ENCODE results near the gene LY6G5B. TPM values are rescaled to one million over a fixed set of nuclear protein-coding genes. Genes with fewer than 3 reads are reported as not detected.

The LY6G5B gene
- total and polyA plus RNA-seq, 2 donors (not counting 3 experiments of a cell fraction or from before 2014, with no cell fraction given): 15.4 to 25.0 TPM

DNA sequence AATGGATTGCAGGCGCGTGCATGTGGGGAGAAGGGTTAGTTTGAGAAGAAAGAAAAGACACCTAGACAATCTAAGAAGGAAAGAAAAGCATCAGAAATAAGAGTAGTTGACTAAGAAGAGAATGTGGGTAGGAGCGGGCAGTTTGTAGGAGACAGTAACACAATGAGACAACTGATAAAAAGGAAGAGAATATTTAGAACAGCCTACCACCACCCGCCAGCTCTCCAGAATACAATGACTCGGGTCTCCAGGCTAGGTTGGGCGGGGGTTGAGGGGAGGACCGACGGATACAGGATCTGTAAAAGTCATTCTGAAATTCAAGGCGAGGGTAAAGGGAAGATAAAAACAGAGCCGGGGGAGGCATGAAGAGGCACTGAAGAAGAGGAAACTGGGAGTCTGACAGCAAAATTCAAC lies 32.6 kb downstream of the LY6G5B start:
- FAIRE-seq (no peak), DNase-seq (ENCODE audit: low read depth, low spot score) (no peak)
- H2AFZ ChIP-seq (ENCODE audit: low read depth, low read length): peak overlapping the region; percentile 13
- no peak for TF ChIP-seq POLR2A (IDR thresholded peaks at IDR 0.05; ENCODE audit: low read depth, low read length)
- TF ChIP-seq MYC (IDR thresholded peaks at IDR 0.05; ENCODE audit: low read depth, low read length): no peak
- no peak for TF ChIP-seq JUN (IDR thresholded peaks at IDR 0.05; ENCODE audit: borderline replicate concordance, insufficient read depth, insufficient read length, low read depth)
- TF ChIP-seq FOS (IDR thresholded peaks at IDR 0.05; ENCODE audit: borderline replicate concordance, insufficient read depth, low read length): no peak
- TF ChIP-seq, protein P1, sequence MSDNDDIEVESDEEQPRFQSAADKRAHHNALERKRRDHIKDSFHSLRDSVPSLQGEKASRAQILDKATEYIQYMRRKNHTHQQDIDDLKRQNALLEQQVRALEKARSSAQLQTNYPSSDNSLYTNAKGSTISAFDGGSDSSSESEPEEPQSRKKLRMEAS (IDR thresholded peaks at IDR 0.05; ENCODE audit: insufficient read depth, insufficient read length): no peak
- TF ChIP-seq, protein P2, sequence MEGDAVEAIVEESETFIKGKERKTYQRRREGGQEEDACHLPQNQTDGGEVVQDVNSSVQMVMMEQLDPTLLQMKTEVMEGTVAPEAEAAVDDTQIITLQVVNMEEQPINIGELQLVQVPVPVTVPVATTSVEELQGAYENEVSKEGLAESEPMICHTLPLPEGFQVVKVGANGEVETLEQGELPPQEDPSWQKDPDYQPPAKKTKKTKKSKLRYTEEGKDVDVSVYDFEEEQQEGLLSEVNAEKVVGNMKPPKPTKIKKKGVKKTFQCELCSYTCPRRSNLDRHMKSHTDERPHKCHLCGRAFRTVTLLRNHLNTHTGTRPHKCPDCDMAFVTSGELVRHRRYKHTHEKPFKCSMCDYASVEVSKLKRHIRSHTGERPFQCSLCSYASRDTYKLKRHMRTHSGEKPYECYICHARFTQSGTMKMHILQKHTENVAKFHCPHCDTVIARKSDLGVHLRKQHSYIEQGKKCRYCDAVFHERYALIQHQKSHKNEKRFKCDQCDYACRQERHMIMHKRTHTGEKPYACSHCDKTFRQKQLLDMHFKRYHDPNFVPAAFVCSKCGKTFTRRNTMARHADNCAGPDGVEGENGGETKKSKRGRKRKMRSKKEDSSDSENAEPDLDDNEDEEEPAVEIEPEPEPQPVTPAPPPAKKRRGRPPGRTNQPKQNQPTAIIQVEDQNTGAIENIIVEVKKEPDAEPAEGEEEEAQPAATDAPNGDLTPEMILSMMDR (IDR thresholded peaks at IDR 0.05; ENCODE audit: extremely low read depth in 1 of 2, insufficient read depth in 1 of 2, low read depth in 1 of 2, low read length in 2 of 2): no peak
- no peak for TF ChIP-seq GATA2 (IDR thresholded peaks at IDR 0.05; ENCODE audit: insufficient read depth, insufficient read length, low read depth, low read length)
- no peak for TF ChIP-seq POLR2AphosphoS5 (IDR thresholded peaks at IDR 0.05; ENCODE audit: insufficient read depth, low read depth, low read length)
- no peaks in the 10 kb centered on the region for H4K20me1 ChIP-seq (replicated peaks; ENCODE audit: control insufficient read depth, extremely low read depth, insufficient read depth, low read length)
- intact Hi-C loops (cut with micrococcal nuclease): loop anchor here (2.0 kb wide), 2 partner anchors 28 to 36 kb away; no protein-coding TSS in a partner anchor
- H3K4me3 ChIP-seq (replicated peaks in 1 of 3; ENCODE audit: insufficient read depth in 1 of 3, low read depth in 1 of 3, low read length in 3 of 3): peak overlapping the region; percentile 59 to 80 (median 74)
- H3K27me3 ChIP-seq (ENCODE audit: control insufficient read depth in 2 of 2, insufficient read depth in 2 of 2, low read length in 2 of 2): no peaks in the 10 kb centered on the region
- H3K36me3 ChIP-seq (ENCODE audit: control insufficient read depth in 2 of 2, extremely low read depth in 1 of 2, insufficient read depth in 2 of 2, low read length in 2 of 2): peaks cover 0 to 3% of the 10 kb centered on the region in 2 experiments
- H3K9ac ChIP-seq (replicated peaks; ENCODE audit: extremely low read depth, insufficient read depth, low read length): peak overlapping the region; percentile 90
- H3K4me2 ChIP-seq (ENCODE audit: insufficient read depth, low read length): peak overlapping the region; percentile 78
- no peaks in the 10 kb centered on the region for H3K9me1 ChIP-seq (replicated peaks; ENCODE audit: control insufficient read depth, extremely low read depth, insufficient read depth, low read length)
- H3K27ac ChIP-seq (ENCODE audit: insufficient read depth, low read depth, low read length): peak overlapping the region; percentile 77
- dilution Hi-C loops (cut with MboI; ENCODE audit: extremely low pct_ligation_motif_present, low sequenced_read_pairs): no loop called here
- no TSS peak for BruUV-seq (replicated peaks)
- no peaks in the 10 kb centered on the region for H3K9me3 ChIP-seq (replicated peaks; ENCODE audit: control insufficient read depth, insufficient read depth, low read length)
- CTCF ChIA-PET: interaction anchor here (1.2 to 1.9 kb wide), 9 partner anchors 8 to 129 kb away, joined by 3 to 9 read pairs (median 7); partner anchors contain the start of genes DDAH2, LSM2, LY6G5C and LY6G6D
- peaks cover 11% of the 10 kb centered on the region for H3K4me1 ChIP-seq (ENCODE audit: control insufficient read depth, extremely low read depth, insufficient read depth, low read length)
- H3K79me2 ChIP-seq (ENCODE audit: control insufficient read depth, insufficient read depth, low read length): peaks cover 21% of the 10 kb centered on the region
- POLR2A ChIA-PET: interaction anchor here (1.2 kb wide), 1 partner anchor 38 kb away, joined by 5 read pairs; the partner anchor contains the start of gene MSH5
